Body of pancreas (tissue), 4 donors: ENCODE measurements around the gene AKAP13.

ENCODE experiments used
- CTCF ChIP-seq, 7 experiments: fragments of 450-650 bp in 4 of 7; fragments of 200-600 bp in 3 of 7; sonication (generic) in 3 of 7; IDR thresholded peaks; one replicate each; pipeline ENCODE4 v1.5.1; 2016 to 2019; ENCODE audit warnings: antibody characterized with exemption in 7 of 7
- POLR2A ChIP-seq, 3 donors: fragments of 450-650 bp; IDR thresholded peaks; one replicate each; pipeline ENCODE4 v1.6.1; 2016; ENCODE audit warnings: antibody characterized with exemption in 3 of 3, mild to moderate bottlenecking in 2 of 3

GRCh38 chr15:85623315-85624049 is 243.1 kb downstream of the AKAP13 start:
- TF ChIP-seq CTCF (IDR thresholded peaks at IDR 0.05) (no peak), POLR2A (IDR thresholded peaks at IDR 0.05) (no peak)
